Lung (tissue), 12 donors: ENCODE data around the gene YAP1. TPM values are rescaled to one million over a fixed set of nuclear protein-coding genes. Genes with fewer than 3 reads are reported as not detected.

Experiments used
- ATAC-seq: fragments of 200-7000 bp; cut with Tn5 transposase; one replicate; pipeline ENCODE4 v1.9.1; 2020; ENCODE audit warnings: moderate number of reproducible peaks; ENCODE audit not compliant: insufficient read depth, low FRiP score
- DNase-seq, 3 donors: peaks; one replicate each; pipeline ENCODE4 v3.0.0-alpha.2; 2013 to 2017
- H3K27ac ChIP-seq, 2 donors: one replicate each; pipeline ENCODE4 v1.5.1; 2013; ENCODE audit warnings: mild to moderate bottlenecking in 2 of 2, moderate library complexity in 2 of 2, control low read depth in 1 of 2, inconsistent platforms in 1 of 2, low read depth in 1 of 2, low read length in 1 of 2
- H3K27me3 ChIP-seq, 3 donors: one replicate each; pipeline ENCODE4 v1.5.1; 2013; ENCODE audit warnings: low read length in 2 of 3; ENCODE audit not compliant: control insufficient read depth in 3 of 3, insufficient read depth in 3 of 3
- H3K36me3 ChIP-seq, 4 donors: one replicate each; pipeline ENCODE4 v1.5.1; 2013; ENCODE audit warnings: low read length in 4 of 4, mild to moderate bottlenecking in 1 of 4, moderate library complexity in 1 of 4; ENCODE audit not compliant: control insufficient read depth in 4 of 4, insufficient read depth in 4 of 4
- H3K4me1 ChIP-seq, 5 donors: one replicate each; pipeline ENCODE4 v1.5.1; 2013; ENCODE audit warnings: low read length in 5 of 5, mild to moderate bottlenecking in 2 of 5, moderate library complexity in 1 of 5; ENCODE audit not compliant: control insufficient read depth in 5 of 5, insufficient read depth in 5 of 5
- H3K4me3 ChIP-seq: one replicate; pipeline ENCODE4 v1.5.1; 2013; ENCODE audit warnings: mild to moderate bottlenecking, control low read depth, moderate library complexity
- H3K9ac ChIP-seq, 2 donors: one replicate each; pipeline ENCODE4 v1.5.1; 2013; ENCODE audit warnings: low read length in 2 of 2, control low read depth in 1 of 2; ENCODE audit not compliant: insufficient read depth in 1 of 2
- H3K9me3 ChIP-seq, 4 donors: one replicate each; pipeline ENCODE4 v1.5.1; 2013; ENCODE audit warnings: low read length in 3 of 4, mild to moderate bottlenecking in 1 of 4, moderate library complexity in 1 of 4; ENCODE audit not compliant: control insufficient read depth in 4 of 4, insufficient read depth in 3 of 4
- CTCF ChIP-seq: IDR thresholded peaks from 2 replicates; pipeline ENCODE4 v1.5.1; 2012; ENCODE audit warnings: mild to moderate bottlenecking; ENCODE audit errors: control extremely low read depth, extremely low read depth
- WGBS, 2 donors: extraction: QIAGEN DNeasy Blood & Tissue Kit; methylation state at CpG; one replicate each; pipeline ENCODE4 v1.1.7; 2013; 5-methylcytosine and 5-hydroxymethylcytosine counted together
- polyA plus RNA-seq, 2 donors: library from polyadenylated mRNA; stranded (reverse); fragments of 200-250 nt; gene quantifications; one replicate each; pipeline ENCODE4 v1.2.1, GENCODE V29; 2013
- total RNA-seq, 2 donors: library from RNA; depleted of rRNA in 1 of 2; stranded (reverse); fragments of >200 nt in 1 of 2; gene quantifications; one replicate each; pipeline ENCODE4 v1.2.1, GENCODE V29; 2014 to 2021
- donor health status: control.
- donor health status: control.
- donor health status: Bipolar disorder and iron deficiency.
- donor health status: healthy.
- donor health status: DM: yes; HTN: yes; CAD: no.

Gene YAP1
- total and polyA plus RNA-seq, 4 donors, result 29.5 to 257 (median 80.4) TPM

DNA sequence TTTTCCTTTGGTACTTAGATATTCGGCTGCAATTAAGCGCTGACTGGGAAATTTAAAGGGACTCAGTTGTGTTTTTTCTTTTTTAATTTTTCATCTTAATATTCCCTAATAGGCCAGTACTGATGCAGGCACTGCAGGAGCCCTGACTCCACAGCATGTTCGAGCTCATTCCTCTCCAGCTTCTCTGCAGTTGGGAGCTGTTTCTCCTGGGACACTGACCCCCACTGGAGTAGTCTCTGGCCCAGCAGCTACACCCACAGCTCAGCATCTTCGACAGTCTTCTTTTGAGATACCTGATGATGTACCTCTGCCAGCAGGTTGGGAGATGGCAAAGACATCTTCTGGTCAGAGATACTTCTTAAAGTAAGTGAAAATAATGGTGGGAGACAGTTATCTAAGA, 3.8 kb downstream of the YAP1 start:
- WGBS, 2 donors, result 65 to 74% methylated on average over 4 of the region's 4 CpGs
- H3K9ac ChIP-seq, result peak overlapping the region in 1 of 2 donors; percentile 67
- no peak overlapping the region for H3K27ac ChIP-seq

GRCh38 chr11:102115557-102115956, 5.3 kb downstream of the YAP1 start:
- ATAC-seq, result no peak
- no peak overlapping the region for H3K4me3 ChIP-seq

More for the DNA sequence above, 3.8 kb downstream of the YAP1 start:
- TF ChIP-seq CTCF, result no peak
- Histone ChIP-seq H3K4me1 (peaks cover 5 to 60% (median 16%) of the 10 kb centered on the region in 5 donors), H3K36me3 (peaks cover 0 to 32% (median 0%) of the 10 kb centered on the region in 4 donors), H3K9me3 (no peaks in the 10 kb centered on the region), H3K27me3 (no peaks in the 10 kb centered on the region), H3K4me3 (no peak overlapping the region)
- ATAC-seq (no peak), DNase-seq (no peak)

GRCh38 chr11:102116453-102117205, 6.4 kb downstream of the YAP1 start:
- Histone ChIP-seq H3K27ac (no peak overlapping the region), H3K4me1 (peaks cover 5 to 73% (median 23%) of the 10 kb centered on the region in 5 donors), H3K36me3 (peaks cover 0 to 41% (median 0%) of the 10 kb centered on the region in 4 donors), H3K9me3 (no peaks in the 10 kb centered on the region), H3K9ac (no peak overlapping the region), H3K27me3 (no peaks in the 10 kb centered on the region), H3K4me3 (no peak overlapping the region)
- no peak for DNase-seq
- WGBS, 2 donors, result 56 to 65% methylated on average over 2 of the region's 2 CpGs
- no peak for ATAC-seq
- no peak for TF ChIP-seq CTCF

More at GRCh38 chr11:102115557-102115956, 5.3 kb downstream of the YAP1 start:
- peaks cover 5 to 69% (median 23%) of the 10 kb centered on the region in 5 donors for H3K4me1 ChIP-seq
- H3K27ac ChIP-seq, result no peak overlapping the region
- DNase-seq, result peak in 2 of 3 donors; percentile 59 to 82
- H3K27me3 ChIP-seq, result no peaks in the 10 kb centered on the region
- TF ChIP-seq CTCF, result no peak
- no peaks in the 10 kb centered on the region for H3K9me3 ChIP-seq
- H3K36me3 ChIP-seq, result peaks cover 0 to 38% (median 0%) of the 10 kb centered on the region in 4 donors
- peak overlapping the region in 1 of 2 donors; percentile 40 for H3K9ac ChIP-seq
